ENCODE results near the gene RBMS3. TPM values are rescaled to one million over a fixed set of nuclear protein-coding genes. Genes with fewer than 3 reads are reported as not detected.

RBMS3 gene
- total and polyA plus RNA-seq, 2 of the 13 experiments (the other 11 are each of a cell fraction or from before 2014, with no cell fraction given) = not detected

GRCh38 chr3:29976871-29977270, 696.0 kb downstream of the RBMS3 start (continued):
- TF ChIP-seq AHDC1 (CRISPR knock-in tag; IDR thresholded peaks at IDR 0.05; ENCODE audit: borderline replicate concordance) = no peak
- no peak for TF ChIP-seq ZNF17 (CRISPR knock-in tag; IDR thresholded peaks at IDR 0.05)

- no peak overlapping the region for H3K9ac ChIP-seq (ENCODE audit: insufficient read depth, low read depth, low read length)
- ChIA-PET POLR2A (no interaction called here), CTCF (ENCODE audit: low intra/inter-chr PET ratio, low total read pairs) (no interaction called here)
- intact Hi-C loops (cut with micrococcal nuclease; ENCODE audit: unreplicated experiment) (no loop called here), in situ Hi-C loops (cut with HindIII; ENCODE audit: extremely low pct_ligation_motif_present, low pct_unique_long_range_greater_than_20kb) (no loop called here)
- BruUV-seq (replicated peaks) = no TSS peak
- FAIRE-seq = no peak
- H3K27ac ChIP-seq (ENCODE audit: extremely low read length, insufficient read depth, low read length) = no peak overlapping the region
- no peak overlapping the region for H3K4me2 ChIP-seq (ENCODE audit: low read depth, low read length)
- no peaks in the 10 kb centered on the region for H3K27me3 ChIP-seq (ENCODE audit: control insufficient read depth in 1 of 2, insufficient read depth in 2 of 2, low read length in 2 of 2)
- 1% methylated on average over 2 of the region's 2 CpGs for WGBS (ENCODE audit: low lambda C conversion rate)
- H3K4me1 ChIP-seq (ENCODE audit: insufficient read depth, low read length) = no peaks in the 10 kb centered on the region
- H3K79me2 ChIP-seq (ENCODE audit: insufficient read depth, low read length) = no peaks in the 10 kb centered on the region
- no peaks in the 10 kb centered on the region for H4K20me1 ChIP-seq (ENCODE audit: insufficient read depth, low read length)
- no peak for DNase-seq (ENCODE audit: low spot score)
- H3K9me3 ChIP-seq (ENCODE audit: low read length) = no peaks in the 10 kb centered on the region
- H3K36me3 ChIP-seq (replicated peaks in 1 of 2; ENCODE audit: control insufficient read depth in 1 of 2, insufficient read depth in 2 of 2, low read length in 2 of 2) = no peaks in the 10 kb centered on the region
- no peak overlapping the region for H2AFZ ChIP-seq (ENCODE audit: low read length)
- no peak overlapping the region for H3K4me3 ChIP-seq (replicated peaks in 1 of 3; ENCODE audit: insufficient read depth in 1 of 3, low read depth in 2 of 3, low read length in 3 of 3)
- ATAC-seq = no peak
- no peak for TF ChIP-seq ZNF407 (CRISPR knock-in tag; IDR thresholded peaks at IDR 0.05; ENCODE audit: not compliant biosample characterization)
- no peak for TF ChIP-seq SIN3A (IDR thresholded peaks at IDR 0.05; ENCODE audit: borderline replicate concordance, low read depth, low read length)
- TF ChIP-seq ATF3 (CRISPR knock-in tag; IDR thresholded peaks at IDR 0.05) = no peak
- no peak for TF ChIP-seq TOPORS (CRISPR knock-in tag; IDR thresholded peaks at IDR 0.05)
- TF ChIP-seq HMGA1 (CRISPR knock-in tag; conservative IDR thresholded peaks at IDR 0.05) = no peak
- no peak for TF ChIP-seq ZMYM4 (CRISPR knock-in tag; IDR thresholded peaks at IDR 0.05)
- TF ChIP-seq RNF2 (conservative IDR thresholded peaks at IDR 0.05; ENCODE audit: low read depth) = no peak
- no peak for TF ChIP-seq ZNF205 (CRISPR knock-in tag; IDR thresholded peaks at IDR 0.05)
Measured at GRCh38 chr3:29977360-29977759, 696.5 kb downstream of the RBMS3 start.
